ENCODE data around the gene GRID2. TPM values are rescaled to one million over a fixed set of nuclear protein-coding genes. Genes with fewer than 3 reads are reported as not detected.

The GRID2 gene
- total RNA-seq, 1 donor from 2014 or later, result 11.6 TPM

GRCh38 chr4:92566269-92566668, 262.5 kb downstream of the GRID2 start:
- Mint-ChIP-seq H3K36me3 (ENCODE audit: low read depth, unreplicated experiment) (no peaks in the 10 kb centered on the region), H3K27me3 (ENCODE audit: unreplicated experiment) (no peaks in the 10 kb centered on the region), H3K27ac (ENCODE audit: unreplicated experiment) (peak overlapping the region; percentile 61), H3K9me3 (ENCODE audit: unreplicated experiment) (no peaks in the 10 kb centered on the region), H3K4me1 (ENCODE audit: unreplicated experiment) (no peaks in the 10 kb centered on the region), H3K4me3 (ENCODE audit: unreplicated experiment) (no peak overlapping the region)
- DNase-seq (ENCODE audit: low spot score), result no peak
- TF ChIP-seq CTCF (IDR thresholded peaks at IDR 0.05; ENCODE audit: unreplicated experiment), result no peak

- no peak for DNase-seq (ENCODE audit: low spot score)
- no peak overlapping the region for H3K4me3 Mint-ChIP-seq (ENCODE audit: unreplicated experiment)
- no peaks in the 10 kb centered on the region for H3K36me3 Mint-ChIP-seq (ENCODE audit: low read depth, unreplicated experiment)
- no peaks in the 10 kb centered on the region for H3K9me3 Mint-ChIP-seq (ENCODE audit: unreplicated experiment)
- H3K4me1 Mint-ChIP-seq (ENCODE audit: unreplicated experiment), result peaks cover 6% of the 10 kb centered on the region
- no peaks in the 10 kb centered on the region for H3K27me3 Mint-ChIP-seq (ENCODE audit: unreplicated experiment)
- no peak overlapping the region for H3K27ac Mint-ChIP-seq (ENCODE audit: unreplicated experiment)
- no peak for TF ChIP-seq CTCF (IDR thresholded peaks at IDR 0.05; ENCODE audit: unreplicated experiment)
Measured at GRCh38 chr4:92580816-92581215, 277.1 kb downstream of the GRID2 start.

GRCh38 chr4:92599044-92599443, 295.3 kb downstream of the GRID2 start:
- Mint-ChIP-seq H3K27me3 (ENCODE audit: unreplicated experiment) (no peaks in the 10 kb centered on the region), H3K9me3 (ENCODE audit: unreplicated experiment) (no peaks in the 10 kb centered on the region), H3K4me1 (ENCODE audit: unreplicated experiment) (peaks cover 5% of the 10 kb centered on the region), H3K36me3 (ENCODE audit: low read depth, unreplicated experiment) (no peaks in the 10 kb centered on the region), H3K4me3 (ENCODE audit: unreplicated experiment) (no peak overlapping the region), H3K27ac (ENCODE audit: unreplicated experiment) (no peak overlapping the region)
- no peak for TF ChIP-seq CTCF (IDR thresholded peaks at IDR 0.05; ENCODE audit: unreplicated experiment)
- DNase-seq (ENCODE audit: low spot score), result no peak

GRCh38 chr4:92600638-92601037, 296.9 kb downstream of the GRID2 start:
- Mint-ChIP-seq H3K27ac (ENCODE audit: unreplicated experiment) (no peak overlapping the region), H3K27me3 (ENCODE audit: unreplicated experiment) (no peaks in the 10 kb centered on the region), H3K9me3 (ENCODE audit: unreplicated experiment) (no peaks in the 10 kb centered on the region), H3K4me1 (ENCODE audit: unreplicated experiment) (peaks cover 5% of the 10 kb centered on the region), H3K4me3 (ENCODE audit: unreplicated experiment) (no peak overlapping the region), H3K36me3 (ENCODE audit: low read depth, unreplicated experiment) (no peaks in the 10 kb centered on the region)
- peak; percentile 8 for DNase-seq (ENCODE audit: low spot score)
- no peak for TF ChIP-seq CTCF (IDR thresholded peaks at IDR 0.05; ENCODE audit: unreplicated experiment)

- TF ChIP-seq CTCF (IDR thresholded peaks at IDR 0.05; ENCODE audit: unreplicated experiment), result no peak
- Mint-ChIP-seq H3K27ac (ENCODE audit: unreplicated experiment) (no peak overlapping the region), H3K4me1 (ENCODE audit: unreplicated experiment) (no peaks in the 10 kb centered on the region), H3K9me3 (ENCODE audit: unreplicated experiment) (no peaks in the 10 kb centered on the region), H3K36me3 (ENCODE audit: low read depth, unreplicated experiment) (no peaks in the 10 kb centered on the region), H3K4me3 (ENCODE audit: unreplicated experiment) (no peak overlapping the region), H3K27me3 (ENCODE audit: unreplicated experiment) (no peaks in the 10 kb centered on the region)
- no peak for DNase-seq (ENCODE audit: low spot score)
Measured at GRCh38 chr4:92606227-92606626, 302.5 kb downstream of the GRID2 start.
